Liver (tissue), 9 donors: ENCODE results near the gene SHTN1. TPM values are rescaled to one million over a fixed set of nuclear protein-coding genes. Genes with fewer than 3 reads are reported as not detected.
A peak's percentile ranks its signal among the peaks of the same experiment; 100 is the strongest.

Source experiments
- DNase-seq: peaks from one replicate; pipeline ENCODE4 v3.0.0-alpha.2; 2017; ENCODE audit warnings: low spot score
- H3K27ac ChIP-seq, 2 donors: one replicate each; pipeline ENCODE4 v1.7.0; 2013; ENCODE audit warnings: inconsistent platforms in 2 of 2, low read length in 2 of 2, control low read depth in 1 of 2, low read depth in 1 of 2, mild to moderate bottlenecking in 1 of 2
- H3K27me3 ChIP-seq, 4 donors: one replicate each; pipeline versions ENCODE4 v1.6.1 to v1.7.0; 2013; ENCODE audit warnings: low read length in 3 of 4, inconsistent platforms in 1 of 4, mild to moderate bottlenecking in 1 of 4, moderate library complexity in 1 of 4; ENCODE audit not compliant: control insufficient read depth in 4 of 4, insufficient read depth in 4 of 4
- H3K36me3 ChIP-seq, 4 donors: one replicate each; pipeline versions ENCODE4 v1.6.1 to v1.7.0; 2013; ENCODE audit warnings: low read length in 3 of 4, mild to moderate bottlenecking in 3 of 4, low read depth in 1 of 4, moderate library complexity in 1 of 4; ENCODE audit not compliant: control insufficient read depth in 4 of 4, insufficient read depth in 3 of 4
- H3K4me1 ChIP-seq, 4 donors: one replicate each; pipeline versions ENCODE4 v1.6.1 to v1.7.0; 2013; ENCODE audit warnings: low read length in 3 of 4, mild to moderate bottlenecking in 3 of 4, moderate library complexity in 1 of 4; ENCODE audit not compliant: control insufficient read depth in 4 of 4, insufficient read depth in 4 of 4
- H3K4me3 ChIP-seq, 3 donors: one replicate each; pipeline versions ENCODE4 v1.6.1 to v1.7.0; 2013; ENCODE audit warnings: low read length in 3 of 3, control low read depth in 1 of 3, low read depth in 1 of 3, mild to moderate bottlenecking in 1 of 3
- H3K9ac ChIP-seq, 2 donors: one replicate each; pipeline ENCODE4 v1.7.0; 2013; ENCODE audit warnings: low read length in 2 of 2, mild to moderate bottlenecking in 2 of 2, moderate library complexity in 2 of 2, control low read depth in 1 of 2, low read depth in 1 of 2
- H3K9me3 ChIP-seq, 4 donors: one replicate each; pipeline versions ENCODE4 v1.6.1 to v1.7.0; 2013; ENCODE audit warnings: low read length in 3 of 4; ENCODE audit not compliant: control insufficient read depth in 4 of 4
- CTCF ChIP-seq: fragments of 150-350 bp; IDR thresholded peaks from 2 replicates; pipeline ENCODE4 v1.5.1; 2017; ENCODE audit warnings: improper control_type of control experiment, low read depth, low read length; ENCODE audit not compliant: missing input control
- EGR1 ChIP-seq, 2 donors: IDR thresholded peaks; 2 replicates each; pipeline ENCODE4 v1.6.1; 2016 to 2018; ENCODE audit warnings: antibody characterized with exemption in 2 of 2, low read depth in 2 of 2
- GABPA ChIP-seq, 2 donors: IDR thresholded peaks in 1 of 2; conservative IDR thresholded peaks in 1 of 2; 2 replicates each; pipeline ENCODE4 v1.6.1; 2016; ENCODE audit warnings: antibody characterized with exemption in 2 of 2, mild to moderate bottlenecking in 1 of 2, moderate library complexity in 1 of 2
- HNF4A ChIP-seq, 2 donors: conservative IDR thresholded peaks; 2 replicates each; pipeline ENCODE4 v1.6.1; 2016; ENCODE audit warnings: antibody characterized with exemption in 2 of 2, mild to moderate bottlenecking in 2 of 2
- HNF4G ChIP-seq: IDR thresholded peaks from 2 replicates; pipeline ENCODE4 v1.6.1; 2016; ENCODE audit warnings: antibody characterized with exemption
- JUND ChIP-seq, 2 donors: IDR thresholded peaks; 2 replicates each; pipeline ENCODE4 v1.6.1; 2016; ENCODE audit warnings: antibody characterized with exemption in 2 of 2
- MAX ChIP-seq: IDR thresholded peaks from 2 replicates; pipeline ENCODE4 v1.6.1; 2016; ENCODE audit warnings: antibody characterized with exemption
- RAD21 ChIP-seq, 2 donors: IDR thresholded peaks; 2 replicates each; pipeline ENCODE4 v1.6.1; 2016; ENCODE audit warnings: antibody characterized with exemption in 2 of 2, mild to moderate bottlenecking in 2 of 2
- REST ChIP-seq: IDR thresholded peaks from 2 replicates; pipeline ENCODE4 v1.6.1; 2016; ENCODE audit warnings: antibody characterized with exemption, mild to moderate bottlenecking
- SP1 ChIP-seq: IDR thresholded peaks from 2 replicates; pipeline ENCODE4 v1.6.1; 2018; ENCODE audit warnings: antibody characterized with exemption, mild to moderate bottlenecking
- YY1 ChIP-seq: IDR thresholded peaks from 2 replicates; pipeline ENCODE4 v1.6.1; 2016; ENCODE audit warnings: antibody characterized with exemption, mild to moderate bottlenecking
- WGBS: extraction: QIAGEN DNeasy Blood & Tissue Kit; methylation state at CpG from one replicate; pipeline ENCODE4 v1.1.7; 2013; 5-methylcytosine and 5-hydroxymethylcytosine counted together
- polyA plus RNA-seq, 2 donors: library from polyadenylated mRNA; stranded (reverse) in 1 of 2; unstranded in 1 of 2; fragments of 200-250 nt in 1 of 2; fragments of >200 nt in 1 of 2; fragmentation: Nextera tagmentation in 1 of 2; extraction: Ambion mirVana in 1 of 2; gene quantifications; one replicate each; pipeline versions ENCODE4 v1.2.1 to v1.2.3, GENCODE V29; 2013 to 2015
- total RNA-seq, 2 donors: library from RNA; depleted of rRNA; stranded (reverse); fragments of >200 nt; gene quantifications; one replicate each; pipeline ENCODE4 v1.2.3, GENCODE V29; 2014
- donor health status: healthy.
- donor health status: healthy.
- donor health status: healthy.
- donor health status: healthy.
- donor health status: healthy.

Gene SHTN1
- total and polyA plus RNA-seq, 4 donors = 3.2 to 11.7 (median 10.3) TPM

GRCh38 chr10:116866987-116867595, 137.9 kb downstream of the SHTN1 start:
- DNase-seq = no peak
- no peak overlapping the region for H3K9ac ChIP-seq
- H3K27ac ChIP-seq = peak overlapping the region; percentile 36 to 42
- H3K27me3 ChIP-seq = no peaks in the 10 kb centered on the region
- no peaks in the 10 kb centered on the region for H3K36me3 ChIP-seq
- H3K9me3 ChIP-seq = no peaks in the 10 kb centered on the region
- peaks cover 0 to 22% (median 6%) of the 10 kb centered on the region in 4 donors for H3K4me1 ChIP-seq
- no peak for TF ChIP-seq CTCF
- no peak for TF ChIP-seq RAD21 (IDR thresholded peaks at IDR 0.05)
- TF ChIP-seq MAX = no peak
- peak; percentile 53 to 72 for TF ChIP-seq JUND (IDR thresholded peaks at IDR 0.05)
- no peak for TF ChIP-seq YY1
- no peak for TF ChIP-seq HNF4G
- peak in 1 of 2 donors; percentile 18 for TF ChIP-seq HNF4A (conservative IDR thresholded peaks at IDR 0.05)
- TF ChIP-seq EGR1 (IDR thresholded peaks at IDR 0.05; ENCODE audit: low read depth in 2 of 2) = no peak
- 61% methylated on average over 6 of the region's 6 CpGs for WGBS
- H3K4me3 ChIP-seq = no peak overlapping the region

- DNase-seq = no peak
- Histone ChIP-seq H3K36me3 (no peaks in the 10 kb centered on the region), H3K27me3 (no peaks in the 10 kb centered on the region), H3K4me3 (no peak overlapping the region), H3K9ac (no peak overlapping the region), H3K4me1 (peaks cover 0 to 21% (median 6%) of the 10 kb centered on the region in 4 donors), H3K9me3 (no peaks in the 10 kb centered on the region), H3K27ac (no peak overlapping the region)
- TF ChIP-seq SP1 (no peak), GABPA (IDR thresholded peaks at IDR 0.05 in 1 of 2, conservative IDR thresholded peaks at IDR 0.05 in 1 of 2) (no peak), REST (no peak), HNF4A (conservative IDR thresholded peaks at IDR 0.05) (no peak), HNF4G (no peak)
- 76% methylated on average over 2 of the region's 2 CpGs for WGBS
Measured at GRCh38 chr10:116866066-116866465, 138.9 kb downstream of the SHTN1 start.

- Histone ChIP-seq H3K9me3 (no peaks in the 10 kb centered on the region), H3K36me3 (no peaks in the 10 kb centered on the region), H3K27ac (no peak overlapping the region), H3K4me1 (peaks cover 0 to 15% (median 5%) of the 10 kb centered on the region in 4 donors), H3K4me3 (no peak overlapping the region), H3K9ac (no peak overlapping the region), H3K27me3 (no peaks in the 10 kb centered on the region)
- 80% methylated on average over 4 of the region's 4 CpGs for WGBS
- DNase-seq = no peak
- TF ChIP-seq YY1 (no peak), JUND (IDR thresholded peaks at IDR 0.05) (no peak)
Measured at GRCh38 chr10:116864436-116864835, 140.6 kb downstream of the SHTN1 start.
